GM19372 (cell line): ENCODE data around the gene AOPEP.

Experiments
- ATAC-seq: cut with Tn5 transposase; IDR thresholded peaks from one replicate; pipeline ENCODE4 v1.9.1; 2021; ENCODE audit warnings: mild to moderate bottlenecking, low read depth, moderate library complexity; ENCODE audit not compliant: unreplicated experiment

Gene AOPEP

GRCh38 chr9:94713436-94714215, 12.9 kb upstream of the AOPEP start:
- no peak for ATAC-seq

- no peak for ATAC-seq
These were observed 12.0 kb upstream of the AOPEP start for GRCh38 chr9:94714494-94714893.

GRCh38 chr9:94717761-94718160, 8.7 kb upstream of the AOPEP start:
- ATAC-seq: no peak

- ATAC-seq: no peak
These were observed 7.6 kb upstream of the AOPEP start for GRCh38 chr9:94718936-94719335.

GRCh38 chr9:94719878-94720277, 6.6 kb upstream of the AOPEP start:
- no peak for ATAC-seq

GRCh38 chr9:94720846-94721549, 5.5 kb upstream of the AOPEP start:
- ATAC-seq: no peak

- no peak for ATAC-seq
These were observed 4.7 kb upstream of the AOPEP start for GRCh38 chr9:94721754-94722153.

- ATAC-seq: no peak
These were observed 1.2 kb upstream of the AOPEP start for GRCh38 chr9:94725293-94725692.

- ATAC-seq: no peak
These were observed 2.2 kb downstream of the AOPEP start for GRCh38 chr9:94728719-94729118.

GRCh38 chr9:94729199-94729598, 2.7 kb downstream of the AOPEP start:
- no peak for ATAC-seq

- no peak for ATAC-seq
These were observed 7.7 kb downstream of the AOPEP start for GRCh38 chr9:94734054-94734754.

- no peak for ATAC-seq
These were observed 10.3 kb downstream of the AOPEP start for GRCh38 chr9:94736759-94737158.

- ATAC-seq: no peak
These were observed 13.8 kb downstream of the AOPEP start for GRCh38 chr9:94740145-94740840.

GRCh38 chr9:94741866-94742265, 15.4 kb downstream of the AOPEP start:
- ATAC-seq: no peak

GRCh38 chr9:94743035-94743954, 16.8 kb downstream of the AOPEP start:
- no peak for ATAC-seq

- no peak for ATAC-seq
These were observed 19.5 kb downstream of the AOPEP start for GRCh38 chr9:94745806-94746540.

GRCh38 chr9:94746541-94747370, 20.3 kb downstream of the AOPEP start:
- no peak for ATAC-seq

GRCh38 chr9:94754976-94755475, 28.5 kb downstream of the AOPEP start:
- no peak for ATAC-seq
